ENCODE measurements around the gene RRM2. TPM values are rescaled to one million over a fixed set of nuclear protein-coding genes. Genes with fewer than 3 reads are reported as not detected.
"Not testable (repeated sequence)": the region's sequence is repeated elsewhere in the genome, so short reads cannot be mapped to it uniquely, and the experiment has no call there.

The RRM2 gene
- total RNA-seq, 2 experiments from 2014 or later, result 414 to 424 TPM

- Mint-ChIP-seq H3K4me3 (no peak overlapping the region), H3K9me3 (no peaks in the 10 kb centered on the region)
- DNase-seq, result no peak
Measured at GRCh38 chr2:10135296-10136089, 13.0 kb downstream of the RRM2 start.

GRCh38 chr2:10136101-10136934 lies 13.8 kb downstream of the RRM2 start:
- H3K27me3 Mint-ChIP-seq, result no peaks in the 10 kb centered on the region
- no peak overlapping the region for H3K27ac Mint-ChIP-seq
- H3K4me3 Mint-ChIP-seq, result no peak overlapping the region
- H3K9me3 Mint-ChIP-seq, result no peaks in the 10 kb centered on the region
- peaks cover 32% of the 10 kb centered on the region for H3K36me3 Mint-ChIP-seq
- no peak for DNase-seq
- H3K4me1 Mint-ChIP-seq, result peaks cover 15% of the 10 kb centered on the region

More at GRCh38 chr2:10135296-10136089, 13.0 kb downstream of the RRM2 start:
- peak overlapping the region; percentile 12 for H3K27ac Mint-ChIP-seq
- H3K27me3 Mint-ChIP-seq, result no peaks in the 10 kb centered on the region
- H3K36me3 Mint-ChIP-seq, result peaks cover 36% of the 10 kb centered on the region
- peaks cover 8% of the 10 kb centered on the region for H3K4me1 Mint-ChIP-seq

GRCh38 chr2:10137053-10137843 lies 14.7 kb downstream of the RRM2 start:
- Mint-ChIP-seq H3K9me3 (no peaks in the 10 kb centered on the region), H3K36me3 (peaks cover 32% of the 10 kb centered on the region), H3K27me3 (no peaks in the 10 kb centered on the region), H3K4me1 (peaks cover 24% of the 10 kb centered on the region), H3K4me3 (no peak overlapping the region), H3K27ac (no peak overlapping the region)
- DNase-seq, result no peak

GRCh38 chr2:10139536-10139935 lies 17.0 kb downstream of the RRM2 start:
- Mint-ChIP-seq H3K4me3 (no peak overlapping the region), H3K27ac (no peak overlapping the region), H3K27me3 (no peaks in the 10 kb centered on the region), H3K36me3 (peaks cover 30% of the 10 kb centered on the region), H3K9me3 (no peaks in the 10 kb centered on the region), H3K4me1 (peaks cover 24% of the 10 kb centered on the region)
- DNase-seq, result no peak

- no peak overlapping the region for H3K27ac Mint-ChIP-seq
- H3K4me3 Mint-ChIP-seq, result no peak overlapping the region
- no peaks in the 10 kb centered on the region for H3K9me3 Mint-ChIP-seq
- peaks cover 35% of the 10 kb centered on the region for H3K36me3 Mint-ChIP-seq
- no peaks in the 10 kb centered on the region for H3K27me3 Mint-ChIP-seq
- peaks cover 24% of the 10 kb centered on the region for H3K4me1 Mint-ChIP-seq
- no peak for DNase-seq
Measured at GRCh38 chr2:10140841-10141610, 18.5 kb downstream of the RRM2 start.

- DNase-seq, result peak; percentile 39
- peak overlapping the region; percentile 11 for H3K27ac Mint-ChIP-seq
- peaks cover 36% of the 10 kb centered on the region for H3K36me3 Mint-ChIP-seq
Measured at GRCh38 chr2:10141736-10142639, 19.4 kb downstream of the RRM2 start.

GRCh38 chr2:10142640-10142965 lies 20.1 kb downstream of the RRM2 start:
- Mint-ChIP-seq H3K36me3 (peaks cover 37% of the 10 kb centered on the region), H3K27me3 (no peaks in the 10 kb centered on the region), H3K9me3 (no peaks in the 10 kb centered on the region), H3K4me3 (no peak overlapping the region), H3K4me1 (peaks cover 24% of the 10 kb centered on the region), H3K27ac (no peak overlapping the region)
- no peak for DNase-seq

More at GRCh38 chr2:10141736-10142639, 19.4 kb downstream of the RRM2 start:
- Mint-ChIP-seq H3K4me1 (peaks cover 24% of the 10 kb centered on the region), H3K9me3 (no peaks in the 10 kb centered on the region), H3K4me3 (no peak overlapping the region), H3K27me3 (no peaks in the 10 kb centered on the region)

- Mint-ChIP-seq H3K4me1 (peaks cover 22% of the 10 kb centered on the region), H3K4me3 (no peak overlapping the region), H3K9me3 (no peaks in the 10 kb centered on the region), H3K27me3 (no peaks in the 10 kb centered on the region), H3K27ac (no peak overlapping the region), H3K36me3 (peaks cover 41% of the 10 kb centered on the region)
- no peak for DNase-seq
Measured at GRCh38 chr2:10144771-10145518, 22.4 kb downstream of the RRM2 start.

- Mint-ChIP-seq H3K36me3 (peaks cover 39% of the 10 kb centered on the region), H3K27ac (no peak overlapping the region), H3K27me3 (no peaks in the 10 kb centered on the region), H3K9me3 (no peaks in the 10 kb centered on the region), H3K4me1 (peaks cover 17% of the 10 kb centered on the region), H3K4me3 (no peak overlapping the region)
- no peak for DNase-seq
Measured at GRCh38 chr2:10145519-10146357, 23.2 kb downstream of the RRM2 start.

GRCh38 chr2:10146366-10147005 lies 23.9 kb downstream of the RRM2 start:
- no peak overlapping the region for H3K27ac Mint-ChIP-seq
- no peak overlapping the region for H3K4me3 Mint-ChIP-seq
- H3K27me3 Mint-ChIP-seq, result no peaks in the 10 kb centered on the region
- peaks cover 42% of the 10 kb centered on the region for H3K36me3 Mint-ChIP-seq
- H3K9me3 Mint-ChIP-seq, result no peaks in the 10 kb centered on the region
- DNase-seq, result no peak
- H3K4me1 Mint-ChIP-seq, result peaks cover 11% of the 10 kb centered on the region

- not testable (repeated sequence) for H3K9me3 Mint-ChIP-seq, DNase-seq, H3K27ac Mint-ChIP-seq, H3K27me3 Mint-ChIP-seq, H3K4me3 Mint-ChIP-seq, H3K4me1 Mint-ChIP-seq
- peaks cover 36% of the 10 kb centered on the region for H3K36me3 Mint-ChIP-seq
Measured at GRCh38 chr2:10147050-10147660, 24.6 kb downstream of the RRM2 start.

GRCh38 chr2:10148268-10148667 lies 25.7 kb downstream of the RRM2 start:
- H3K4me3 Mint-ChIP-seq, result no peak overlapping the region
- no peak for DNase-seq
- peaks cover 3% of the 10 kb centered on the region for H3K4me1 Mint-ChIP-seq
- no peak overlapping the region for H3K27ac Mint-ChIP-seq
- no peaks in the 10 kb centered on the region for H3K27me3 Mint-ChIP-seq
- no peaks in the 10 kb centered on the region for H3K9me3 Mint-ChIP-seq
- peaks cover 32% of the 10 kb centered on the region for H3K36me3 Mint-ChIP-seq

All from activated naive CD8-positive, alpha-beta T cell treated with anti-CD3 and anti-CD28 coated beads for 36 hours (primary cell).